CD4-positive, alpha-beta memory T cell (primary cell): ENCODE measurements around the gene IKBKE. TPM values are rescaled to one million over a fixed set of nuclear protein-coding genes. Genes with fewer than 3 reads are reported as not detected.

Source experiments
- CTCF ChIA-PET: fragments of 350-600 bp; sonication (Branson Sonifier 250); formaldehyde crosslinking; loops from one replicate; lab custom pipeline; 2021; ENCODE audit warnings: inconsistent platforms; ENCODE audit not compliant: partially characterized antibody; lab: Charles Lee
- POLR2A ChIA-PET: fragments of 350-600 bp; sonication (Branson Sonifier 250); formaldehyde crosslinking; loops from one replicate; lab custom pipeline; 2021; ENCODE audit not compliant: partially characterized antibody; lab: Charles Lee
- DNase-seq, 5 donors: peaks; one replicate each; pipeline versions ENCODE4 v3.0.0 to v3.0.0-alpha.2; 2020 to 2022; ENCODE audit warnings: mixed read lengths in 1 of 5
- H3K27ac ChIP-seq: one replicate; pipeline ENCODE4 v1.7.0; 2013; ENCODE audit warnings: low read depth, low read length
- H3K27me3 ChIP-seq: 2 replicates; pipeline ENCODE4 v1.7.0; 2013; ENCODE audit warnings: mild to moderate bottlenecking, low read length, moderate library complexity; ENCODE audit not compliant: insufficient read depth
- H3K36me3 ChIP-seq: 2 replicates; pipeline ENCODE4 v1.7.0; 2013; ENCODE audit warnings: mild to moderate bottlenecking, low read length, moderate library complexity; ENCODE audit not compliant: insufficient read depth
- H3K4me1 ChIP-seq: 2 replicates; pipeline ENCODE4 v1.7.0; 2013; ENCODE audit warnings: mild to moderate bottlenecking, low read length, moderate library complexity; ENCODE audit not compliant: insufficient read depth
- H3K4me3 ChIP-seq, 2 donors: one replicate each; pipeline ENCODE4 v1.7.0; 2013; ENCODE audit warnings: low read length in 2 of 2, mild to moderate bottlenecking in 1 of 2
- H3K9me3 ChIP-seq, 2 donors: one replicate each; pipeline ENCODE4 v1.7.0; 2013; ENCODE audit warnings: low read length in 2 of 2, control low read depth in 1 of 2; ENCODE audit not compliant: control insufficient read depth in 1 of 2
- H3K27ac Mint-ChIP-seq, 7 donors: one replicate each; pipeline ENCODE4 v1.8.0; 2020 to 2021; ENCODE audit warnings: mixed read lengths in 7 of 7, mild to moderate bottlenecking in 6 of 7, inconsistent platforms in 3 of 7, moderate library complexity in 3 of 7
- H3K27me3 Mint-ChIP-seq, 2 donors: one replicate each; pipeline ENCODE4 v1.8.0; 2020 to 2021; ENCODE audit warnings: mixed read lengths in 2 of 2
- H3K36me3 Mint-ChIP-seq, 2 donors: one replicate each; pipeline ENCODE4 v1.8.0; 2020 to 2021; ENCODE audit warnings: mixed read lengths in 2 of 2, inconsistent platforms in 1 of 2, mild to moderate bottlenecking in 1 of 2
- H3K4me1 Mint-ChIP-seq, 4 donors: one replicate each; pipeline ENCODE4 v1.8.0; 2020 to 2021; ENCODE audit warnings: mixed read lengths in 4 of 4, mild to moderate bottlenecking in 1 of 4
- H3K4me3 Mint-ChIP-seq, 8 donors: one replicate each; pipeline ENCODE4 v1.8.0; 2020 to 2021; ENCODE audit warnings: mixed read lengths in 8 of 8, mild to moderate bottlenecking in 7 of 8, moderate library complexity in 6 of 8, inconsistent platforms in 3 of 8
- H3K9me3 Mint-ChIP-seq, 8 donors: one replicate each; pipeline ENCODE4 v1.8.0; 2020 to 2021; ENCODE audit warnings: mixed read lengths in 8 of 8, mild to moderate bottlenecking in 5 of 8, inconsistent platforms in 3 of 8, moderate library complexity in 1 of 8
- intact Hi-C: fragments of 100-400 bp; cut with micrococcal nuclease; formaldehyde crosslinking; loops from one replicate; pipeline ENCODE4 v1.15.1; 2023
- polyA plus RNA-seq, 2 donors: library from polyadenylated mRNA; unstranded; fragments of 300-500 nt; fragmentation: Illumina TruSeq; gene quantifications; one replicate each; pipeline ENCODE4 v1.2.3, GENCODE V29; 2021
- total RNA-seq, 2 experiments: library from RNA; stranded (reverse); gene quantifications; one replicate each; pipeline ENCODE4 v1.2.3, GENCODE V29; 2021

IKBKE gene
- total and polyA plus RNA-seq, 4 experiments from 2014 or later, result 46.8 to 92.3 (median 69.0) TPM

DNA sequence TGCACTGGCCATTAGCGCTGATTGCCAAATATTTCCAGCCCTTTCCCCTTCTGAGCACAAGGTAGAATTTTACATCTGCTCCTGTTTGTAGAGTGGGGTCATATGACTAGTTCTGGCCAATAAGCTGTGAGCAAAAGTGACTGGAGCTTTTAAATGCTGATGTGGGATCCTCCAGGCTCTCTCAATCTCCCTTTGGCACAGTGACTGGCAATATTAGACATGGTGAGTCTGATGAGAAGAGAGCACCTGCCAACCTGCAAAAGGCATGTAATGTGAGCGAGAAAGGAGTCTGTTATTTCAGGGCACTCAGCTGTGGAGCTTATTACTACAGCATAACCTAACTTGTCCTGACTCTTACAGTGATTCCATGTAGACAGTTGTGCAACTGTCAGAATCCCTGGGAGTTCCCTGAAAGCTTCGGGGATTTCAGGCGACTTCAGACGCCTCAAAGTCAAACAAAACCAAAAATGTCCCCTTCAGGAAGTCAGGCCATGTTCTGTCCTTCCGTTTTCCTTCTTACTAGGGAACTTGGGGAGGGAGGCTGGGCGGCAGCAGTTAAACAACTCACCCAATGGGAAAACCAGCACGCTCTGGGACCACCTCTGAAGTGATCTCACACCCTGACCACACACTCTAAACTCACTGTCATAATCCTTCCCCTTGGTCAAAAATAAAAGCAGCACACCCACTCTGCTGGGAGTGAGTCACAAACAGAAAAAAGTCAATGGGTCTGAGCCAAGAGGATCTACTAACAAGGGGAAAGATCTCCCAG is 33.5 kb downstream of the IKBKE start:
- ChIA-PET CTCF (interaction anchor here (1.2 to 1.3 kb wide), 2 partner anchors 34 to 42 kb away, joined by 4 to 5 read pairs; partner anchors contain the start of gene IKBKE), POLR2A (interaction anchor here (1.1 to 1.2 kb wide), 2 partner anchors 19 to 34 kb away, joined by 3 to 4 read pairs; no protein-coding TSS in a partner anchor)
- Mint-ChIP-seq H3K27ac (peak overlapping the region; percentile 3 to 75 (median 57)), H3K9me3 (no peaks in the 10 kb centered on the region), H3K36me3 (peaks cover 0 to 10% of the 10 kb centered on the region in 2 donors), H3K4me3 (no peak overlapping the region), H3K4me1 (peaks cover 17 to 56% (median 32%) of the 10 kb centered on the region in 4 donors), H3K27me3 (peaks cover 0 to 3% of the 10 kb centered on the region in 2 donors)
- peaks cover 45% of the 10 kb centered on the region for H3K4me1 ChIP-seq
- no peak overlapping the region for H3K4me3 ChIP-seq
- peaks cover 4% of the 10 kb centered on the region for H3K27me3 ChIP-seq
- no peaks in the 10 kb centered on the region for H3K9me3 ChIP-seq
- intact Hi-C loops, result no loop called here
- DNase-seq, result no peak
- peaks cover 2% of the 10 kb centered on the region for H3K36me3 ChIP-seq
- no peak overlapping the region for H3K27ac ChIP-seq

GRCh38 chr1:206504363-206504713 is 34.1 kb downstream of the IKBKE start:
- Mint-ChIP-seq H3K36me3 (peaks cover 0 to 7% of the 10 kb centered on the region in 2 donors), H3K4me3 (peak overlapping the region in 1 of 8 donors; percentile 52), H3K4me1 (peaks cover 17 to 60% (median 34%) of the 10 kb centered on the region in 4 donors), H3K27ac (peak overlapping the region in 5 of 7 donors; percentile 3 to 84 (median 24)), H3K9me3 (no peaks in the 10 kb centered on the region), H3K27me3 (peaks cover 2 to 3% of the 10 kb centered on the region in 2 donors)
- Histone ChIP-seq H3K4me1 (peaks cover 45% of the 10 kb centered on the region), H3K27me3 (peaks cover 4% of the 10 kb centered on the region), H3K9me3 (no peaks in the 10 kb centered on the region), H3K4me3 (no peak overlapping the region), H3K27ac (no peak overlapping the region), H3K36me3 (no peaks in the 10 kb centered on the region)
- no peak for DNase-seq
- intact Hi-C loops, result no loop called here
- ChIA-PET CTCF (interaction anchor here (1.3 to 1.5 kb wide), 2 partner anchors 14 to 42 kb away, joined by 3 to 4 read pairs; no protein-coding TSS in a partner anchor), POLR2A (interaction anchor here (1.1 kb wide), 1 partner anchor 19 kb away, joined by 4 read pairs; no protein-coding TSS in a partner anchor)

- Histone ChIP-seq H3K4me3 (no peak overlapping the region), H3K4me1 (peaks cover 45% of the 10 kb centered on the region), H3K27ac (no peak overlapping the region), H3K9me3 (no peaks in the 10 kb centered on the region), H3K27me3 (peaks cover 4% of the 10 kb centered on the region), H3K36me3 (no peaks in the 10 kb centered on the region)
- Mint-ChIP-seq H3K27ac (peak overlapping the region in 5 of 7 donors; percentile 29 to 75 (median 54)), H3K4me3 (peak overlapping the region; percentile 75 to 89 (median 82)), H3K4me1 (peaks cover 17 to 60% (median 34%) of the 10 kb centered on the region in 4 donors), H3K36me3 (peaks cover 0 to 2% of the 10 kb centered on the region in 2 donors), H3K27me3 (peaks cover 6 to 8% of the 10 kb centered on the region in 2 donors), H3K9me3 (no peaks in the 10 kb centered on the region)
- ChIA-PET CTCF (interaction anchor here (1.0 to 2.2 kb wide), 9 partner anchors 10 to 80 kb away, joined by 3 to 12 read pairs (median 4); partner anchors contain the start of gene IKBKE), POLR2A (interaction anchor here (0.6 to 3.4 kb wide), 8 partner anchors 9 to 86 kb away, joined by 3 to 30 read pairs (median 6); partner anchors contain the start of gene IKBKE)
- DNase-seq, result no peak
- intact Hi-C loops, result loop anchor here (1.0 to 2.0 kb wide), 3 partner anchors 43 to 128 kb away; no protein-coding TSS in a partner anchor
These were observed 35.6 kb downstream of the IKBKE start for GRCh38 chr1:206505702-206506355.

DNA sequence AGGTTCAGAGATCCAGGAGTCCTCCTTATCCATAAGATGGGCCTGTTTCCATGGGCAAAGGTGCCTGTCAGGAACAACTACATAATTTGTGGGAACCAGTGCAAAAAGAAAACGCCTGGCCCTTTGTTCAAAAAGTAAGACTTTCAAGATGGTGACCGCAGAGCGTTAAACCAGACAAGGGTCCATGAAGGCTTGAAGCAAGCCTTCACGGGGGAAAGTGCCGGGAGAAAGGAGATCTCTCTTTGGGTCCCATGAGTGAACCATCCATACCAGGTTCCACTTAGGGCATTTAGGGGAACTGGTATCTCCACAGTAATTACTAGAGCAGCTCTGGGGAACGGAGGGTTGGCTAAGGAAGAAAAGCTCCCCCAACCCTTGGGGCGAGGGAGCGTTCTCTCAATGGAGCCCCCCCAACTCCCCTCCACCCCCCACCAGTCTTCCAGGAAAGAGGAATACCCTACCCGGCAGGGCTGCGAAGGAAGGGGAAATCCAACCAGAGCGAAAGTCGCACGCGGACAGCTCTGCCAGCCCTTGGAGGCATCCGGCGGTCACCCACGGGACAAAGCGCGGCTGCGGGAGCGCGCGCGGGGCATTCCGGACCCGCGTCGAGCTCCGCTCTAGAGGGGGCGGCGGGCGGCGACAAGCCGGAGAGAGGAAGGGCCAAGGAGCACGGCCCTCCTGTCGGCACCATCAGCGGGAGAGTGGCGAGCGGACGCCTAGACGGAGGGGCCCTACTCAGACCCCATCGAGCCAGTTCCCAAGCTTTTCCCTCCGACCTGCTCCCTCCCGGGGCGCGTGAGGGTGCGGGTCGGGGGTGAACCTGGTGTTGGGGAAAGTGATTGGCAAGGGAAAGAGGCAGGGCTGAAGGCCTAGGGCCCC is 36.4 kb downstream of the IKBKE start:
- ChIA-PET CTCF (interaction anchor here (0.7 to 2.2 kb wide), 11 partner anchors 8 to 79 kb away, joined by 3 to 12 read pairs (median 4); partner anchors contain the start of gene IKBKE), POLR2A (interaction anchor here (0.6 to 3.4 kb wide), 16 partner anchors 9 to 129 kb away, joined by 3 to 30 read pairs (median 4); partner anchors contain the start of genes DYRK3, EIF2D and IKBKE)
- Mint-ChIP-seq H3K9me3 (no peaks in the 10 kb centered on the region), H3K27ac (peak overlapping the region in 4 of 7 donors; percentile 44 to 66 (median 52)), H3K27me3 (peaks cover 6 to 8% of the 10 kb centered on the region in 2 donors), H3K36me3 (peaks cover 0 to 2% of the 10 kb centered on the region in 2 donors), H3K4me1 (peaks cover 17 to 60% (median 34%) of the 10 kb centered on the region in 4 donors), H3K4me3 (peak overlapping the region; percentile 80 to 89 (median 82))
- intact Hi-C loops, result loop anchor here (1.0 to 2.0 kb wide), 3 partner anchors 44 to 128 kb away; no protein-coding TSS in a partner anchor
- no peaks in the 10 kb centered on the region for H3K36me3 ChIP-seq
- peak overlapping the region; percentile 39 to 58 for H3K4me3 ChIP-seq
- H3K4me1 ChIP-seq, result peaks cover 45% of the 10 kb centered on the region
- peaks cover 4% of the 10 kb centered on the region for H3K27me3 ChIP-seq
- peak in 3 of 5 donors; percentile 4 to 45 (median 19) for DNase-seq
- H3K27ac ChIP-seq, result no peak overlapping the region
- H3K9me3 ChIP-seq, result no peaks in the 10 kb centered on the region

- Histone ChIP-seq H3K4me1 (peaks cover 45% of the 10 kb centered on the region), H3K4me3 (peak within 1 kb of the TSS; percentile 39 to 58), H3K9me3 (no peaks in the 10 kb centered on the region), H3K27ac (no peak within 1 kb of the TSS), H3K27me3 (peaks cover 4% of the 10 kb centered on the region), H3K36me3 (no peaks in the 10 kb centered on the region)
- Mint-ChIP-seq H3K4me3 (peak within 1 kb of the TSS; percentile 80 to 89 (median 82)), H3K4me1 (peaks cover 17 to 55% (median 34%) of the 10 kb centered on the region in 4 donors), H3K27me3 (peaks cover 6 to 8% of the 10 kb centered on the region in 2 donors), H3K36me3 (peaks cover 0 to 2% of the 10 kb centered on the region in 2 donors), H3K27ac (peak within 1 kb of the TSS in 4 of 7 donors; percentile 54 to 67 (median 64)), H3K9me3 (no peaks in the 10 kb centered on the region)
- DNase-seq, result peak; percentile 76 to 81 (median 78)
- ChIA-PET CTCF (interaction anchor here (0.7 to 2.2 kb wide), 7 partner anchors 9 to 47 kb away, joined by 3 to 12 read pairs (median 5); partner anchors contain the start of gene IKBKE), POLR2A (interaction anchor here (0.7 to 3.4 kb wide), 13 partner anchors 8 to 128 kb away, joined by 3 to 30 read pairs (median 3); partner anchors contain the start of genes DYRK3, EIF2D and IKBKE)
- intact Hi-C loops, result loop anchor here (2.0 kb wide), 2 partner anchors 45 to 75 kb away; no protein-coding TSS in a partner anchor
These were observed 37.2 kb downstream of the IKBKE start, which contains the start of gene RASSF5 for GRCh38 chr1:206507284-206508129. RASSF5 (plus strand) TSS chr1:206507531; CDS start chr1:206507603, 72 bp downstream.
